Measurements from ENCODE around the gene PLXNA3. TPM values are rescaled to one million over a fixed set of nuclear protein-coding genes. Genes with fewer than 3 reads are reported as not detected.
A peak's percentile ranks its signal among the peaks of the same experiment; 100 is the strongest.
"Not testable (repeated sequence)": the region's sequence is repeated elsewhere in the genome, so short reads cannot be mapped to it uniquely, and the experiment has no call there.

Gene PLXNA3
- total RNA-seq, 2 donors from 2014 or later, result 15.7 to 21.0 TPM

DNA sequence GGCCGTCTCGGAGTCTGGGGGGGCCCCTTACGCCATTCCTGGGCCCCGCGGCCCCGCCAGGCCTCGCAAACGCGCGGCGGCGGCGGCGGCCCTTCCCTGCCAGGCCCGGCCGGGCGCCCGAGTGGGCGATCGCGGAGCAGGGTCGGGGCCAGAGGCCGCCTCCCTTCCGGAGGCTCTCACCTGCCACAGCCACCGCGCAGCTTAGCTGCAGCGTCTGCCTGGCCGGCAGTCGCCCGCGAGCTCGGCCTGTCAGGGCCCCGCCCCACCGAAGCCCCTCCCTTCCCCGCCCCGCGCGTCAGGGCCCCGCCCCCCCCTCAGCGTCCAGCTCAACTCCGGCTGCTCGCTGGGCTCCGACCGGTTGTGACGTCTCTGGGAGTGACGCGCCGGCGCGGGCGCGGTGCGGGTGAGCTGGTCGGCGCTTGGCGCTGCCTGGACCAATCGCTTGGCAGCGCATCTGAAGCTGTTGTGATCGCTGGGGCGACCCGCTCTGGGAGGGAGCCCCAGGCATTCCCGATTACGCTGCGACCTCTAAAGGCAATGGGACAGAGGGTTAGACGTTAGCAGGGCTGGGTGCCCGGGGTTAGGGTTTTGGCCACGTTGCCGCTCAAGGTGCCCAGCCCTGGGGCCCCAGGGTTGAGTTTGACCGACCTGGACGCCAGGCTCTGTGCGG lies 32.5 kb downstream of the PLXNA3 start, which contains the start of gene SLC10A3:
Gene SLC10A3 (minus strand): TSS at position 216 of the 670 bp plus-strand sequence. CDS start 1,689 bp downstream, outside the sequence.
- H3K27me3 ChIP-seq (replicated peaks; ENCODE audit: insufficient read depth), result no peaks in the 10 kb centered on the region
- H3K36me3 ChIP-seq, result no peaks in the 10 kb centered on the region
- no peaks in the 10 kb centered on the region for H3K4me1 ChIP-seq (replicated peaks)
- H3K4me3 ChIP-seq, result peak within 1 kb of the TSS; percentile 47 to 57
- intact Hi-C loops (cut with DNase I), result loop anchor here (5.0 kb wide), 1 partner anchor 37 kb away; no protein-coding TSS in a partner anchor
- peak; percentile 91 for DNase-seq (ENCODE audit: low spot score)
- H3K27ac ChIP-seq, result peak within 1 kb of the TSS; percentile 93 to 94
- TF ChIP-seq, protein P1, sequence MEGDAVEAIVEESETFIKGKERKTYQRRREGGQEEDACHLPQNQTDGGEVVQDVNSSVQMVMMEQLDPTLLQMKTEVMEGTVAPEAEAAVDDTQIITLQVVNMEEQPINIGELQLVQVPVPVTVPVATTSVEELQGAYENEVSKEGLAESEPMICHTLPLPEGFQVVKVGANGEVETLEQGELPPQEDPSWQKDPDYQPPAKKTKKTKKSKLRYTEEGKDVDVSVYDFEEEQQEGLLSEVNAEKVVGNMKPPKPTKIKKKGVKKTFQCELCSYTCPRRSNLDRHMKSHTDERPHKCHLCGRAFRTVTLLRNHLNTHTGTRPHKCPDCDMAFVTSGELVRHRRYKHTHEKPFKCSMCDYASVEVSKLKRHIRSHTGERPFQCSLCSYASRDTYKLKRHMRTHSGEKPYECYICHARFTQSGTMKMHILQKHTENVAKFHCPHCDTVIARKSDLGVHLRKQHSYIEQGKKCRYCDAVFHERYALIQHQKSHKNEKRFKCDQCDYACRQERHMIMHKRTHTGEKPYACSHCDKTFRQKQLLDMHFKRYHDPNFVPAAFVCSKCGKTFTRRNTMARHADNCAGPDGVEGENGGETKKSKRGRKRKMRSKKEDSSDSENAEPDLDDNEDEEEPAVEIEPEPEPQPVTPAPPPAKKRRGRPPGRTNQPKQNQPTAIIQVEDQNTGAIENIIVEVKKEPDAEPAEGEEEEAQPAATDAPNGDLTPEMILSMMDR (IDR thresholded peaks at IDR 0.05), result peak in 1 of 4 experiments; percentile 21
- TF ChIP-seq POLR2A (IDR thresholded peaks at IDR 0.05) (peak; percentile 86), POLR2AphosphoS5 (IDR thresholded peaks at IDR 0.05) (peak; percentile 93)
- 0% methylated on average over 5 of the region's 71 CpGs for WGBS
- H3K9me3 ChIP-seq, result no peaks in the 10 kb centered on the region

DNA sequence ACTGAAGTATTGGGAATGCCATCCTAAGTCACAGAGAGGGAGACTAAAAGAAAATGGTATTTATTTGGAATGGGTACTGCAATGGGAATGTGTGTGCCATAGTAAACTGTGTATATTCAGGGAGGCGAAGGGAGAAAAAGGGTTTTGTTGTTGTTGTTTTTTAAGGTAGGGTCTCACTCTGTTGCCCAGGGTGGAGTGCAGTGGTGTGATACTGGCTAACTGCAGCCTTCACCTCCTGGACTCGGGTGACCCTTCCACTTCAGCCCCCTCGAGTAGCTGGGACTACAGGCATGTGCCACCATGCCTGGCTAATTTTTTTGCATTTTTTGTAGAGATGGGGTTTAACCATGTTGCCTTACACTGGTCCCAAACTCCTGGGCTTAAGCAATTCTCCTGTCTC lies 36.6 kb downstream of the PLXNA3 start:
- H3K4me3 ChIP-seq, result no peak overlapping the region
- no peaks in the 10 kb centered on the region for H3K36me3 ChIP-seq
- no peaks in the 10 kb centered on the region for H3K27me3 ChIP-seq (replicated peaks; ENCODE audit: insufficient read depth)
- intact Hi-C loops (cut with DNase I), result loop anchor here (5.0 kb wide), 1 partner anchor 33 kb away; no protein-coding TSS in a partner anchor
- no peaks in the 10 kb centered on the region for H3K4me1 ChIP-seq (replicated peaks)
- no peak for DNase-seq (ENCODE audit: low spot score)
- 77% methylated on average over 3 of the region's 3 CpGs for WGBS
- no peak overlapping the region for H3K27ac ChIP-seq
- TF ChIP-seq POLR2AphosphoS5 (IDR thresholded peaks at IDR 0.05), result no peak
- TF ChIP-seq, protein P1 (IDR thresholded peaks at IDR 0.05), result no peak
- TF ChIP-seq POLR2A (IDR thresholded peaks at IDR 0.05), result no peak
- H3K9me3 ChIP-seq, result no peaks in the 10 kb centered on the region

DNA sequence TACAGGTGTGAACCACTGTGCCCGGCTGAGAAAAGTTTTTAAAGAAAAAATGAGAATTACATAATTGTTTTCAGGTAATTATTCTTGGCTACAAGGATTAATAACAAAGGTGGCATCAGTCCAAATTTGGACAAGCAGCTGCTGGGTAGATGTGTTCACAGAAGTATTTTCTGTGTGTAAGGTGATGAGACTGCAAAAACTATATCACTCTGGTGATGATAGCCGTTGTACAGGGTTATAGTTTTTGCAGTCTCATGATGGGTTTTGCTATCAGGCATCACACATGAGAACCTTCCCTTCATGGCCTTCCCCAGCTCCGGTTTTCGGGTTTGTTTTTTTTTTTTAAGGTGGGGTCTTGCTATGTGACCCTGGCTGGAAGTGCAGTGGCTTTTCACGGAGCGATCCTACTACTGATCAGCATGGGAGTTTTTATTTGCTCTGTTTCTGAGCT lies 37.4 kb downstream of the PLXNA3 start:
- no peak for TF ChIP-seq POLR2A (IDR thresholded peaks at IDR 0.05)
- no peak for TF ChIP-seq POLR2AphosphoS5 (IDR thresholded peaks at IDR 0.05)
- TF ChIP-seq, protein P1 (IDR thresholded peaks at IDR 0.05), result no peak
- Histone ChIP-seq H3K9me3 (no peaks in the 10 kb centered on the region), H3K27me3 (replicated peaks; ENCODE audit: insufficient read depth) (no peaks in the 10 kb centered on the region), H3K36me3 (no peaks in the 10 kb centered on the region), H3K4me1 (replicated peaks) (no peaks in the 10 kb centered on the region), H3K27ac (no peak overlapping the region), H3K4me3 (no peak overlapping the region)
- WGBS, result 65% methylated on average over 6 of the region's 6 CpGs
- intact Hi-C loops (cut with DNase I), result no loop called here
- no peak for DNase-seq (ENCODE audit: low spot score)

DNA sequence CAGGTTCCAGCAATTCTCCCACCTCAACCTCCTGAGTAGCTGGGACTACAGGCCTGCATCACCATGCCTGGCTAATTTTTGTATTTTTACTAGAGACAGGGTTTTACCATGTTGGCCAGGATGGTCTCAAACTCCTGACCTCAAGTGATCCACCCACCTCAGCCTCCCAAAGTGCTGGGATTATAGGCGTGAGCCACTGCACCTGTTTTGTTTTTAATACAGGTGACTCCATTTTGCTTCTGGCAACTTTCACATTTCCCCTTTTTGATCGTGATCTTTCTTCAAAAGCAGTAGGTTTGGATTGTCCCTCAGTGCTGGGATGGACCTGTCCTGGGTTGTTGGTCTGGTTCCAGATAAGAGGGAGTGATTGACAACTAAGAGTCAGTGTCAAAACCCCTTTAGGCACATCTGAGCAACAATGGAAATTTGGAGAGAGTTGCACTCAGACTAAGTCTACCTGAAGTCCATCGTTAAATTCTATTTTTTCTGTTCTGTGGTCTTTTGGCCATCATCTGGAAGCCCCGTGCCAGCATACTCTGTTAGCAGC lies 38.6 kb downstream of the PLXNA3 start:
- H3K9me3 ChIP-seq; DNase-seq (ENCODE audit: low spot score); H3K4me1 ChIP-seq (replicated peaks); H3K27me3 ChIP-seq (replicated peaks; ENCODE audit: insufficient read depth); H3K4me3 ChIP-seq; H3K36me3 ChIP-seq; intact Hi-C loops (cut with DNase I); H3K27ac ChIP-seq: not testable (repeated sequence)
- 72% methylated on average over 4 of the region's 4 CpGs for WGBS

DNA sequence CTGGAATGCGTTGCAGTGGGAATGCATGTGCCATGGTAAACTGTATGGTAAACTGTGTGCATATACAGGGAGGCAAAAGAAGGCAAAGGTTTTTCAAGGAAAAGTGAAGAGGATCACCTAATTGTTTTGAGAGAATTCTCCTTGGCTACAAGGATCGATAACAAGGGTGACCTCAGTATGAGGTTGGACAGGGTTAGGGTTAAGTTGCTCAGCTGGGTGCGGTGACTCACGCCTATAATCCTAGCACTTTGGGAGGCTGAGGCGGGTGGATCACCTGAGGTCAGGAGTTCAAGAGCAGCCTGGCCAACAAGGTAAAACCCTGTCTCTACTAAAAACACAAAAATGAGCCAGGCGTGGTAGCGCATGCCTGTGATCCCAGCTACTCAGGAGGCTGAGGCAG lies 43.3 kb downstream of the PLXNA3 start:
- H3K4me1 ChIP-seq (replicated peaks); H3K4me3 ChIP-seq; DNase-seq (ENCODE audit: low spot score); H3K27me3 ChIP-seq (replicated peaks; ENCODE audit: insufficient read depth); H3K36me3 ChIP-seq; H3K27ac ChIP-seq; H3K9me3 ChIP-seq; intact Hi-C loops (cut with DNase I): not testable (repeated sequence)
- 83% methylated on average over 7 of the region's 7 CpGs for WGBS

DNA sequence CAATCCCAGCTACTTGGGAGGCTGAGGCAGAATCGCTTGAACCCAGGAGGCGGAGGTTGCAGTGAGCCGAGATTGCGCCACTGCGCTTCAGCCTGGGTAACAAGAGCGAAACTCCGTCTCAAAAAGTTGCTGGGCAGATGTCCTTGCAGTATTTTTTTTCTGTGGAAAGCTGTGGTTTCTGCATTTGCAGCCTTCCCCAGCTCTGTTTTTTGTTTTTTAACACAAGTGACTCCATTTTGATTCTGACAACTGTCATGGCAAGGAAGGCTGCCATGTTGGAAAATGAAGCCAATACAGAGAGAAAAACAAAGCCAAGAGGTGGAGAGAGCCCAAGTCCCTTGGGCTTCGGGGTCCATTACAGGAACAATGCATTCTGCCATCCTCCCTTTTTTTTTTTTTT lies 44.0 kb downstream of the PLXNA3 start:
- intact Hi-C loops (cut with DNase I), result no loop called here
- H3K4me1 ChIP-seq (replicated peaks), result no peaks in the 10 kb centered on the region
- H3K27ac ChIP-seq, result no peak overlapping the region
- H3K9me3 ChIP-seq, result no peaks in the 10 kb centered on the region
- H3K36me3 ChIP-seq, result no peaks in the 10 kb centered on the region
- 100% methylated on average over 8 of the region's 8 CpGs for WGBS
- H3K4me3 ChIP-seq, result no peak overlapping the region
- H3K27me3 ChIP-seq (replicated peaks; ENCODE audit: insufficient read depth), result no peaks in the 10 kb centered on the region
- TF ChIP-seq POLR2AphosphoS5 (IDR thresholded peaks at IDR 0.05) (no peak), POLR2A (IDR thresholded peaks at IDR 0.05) (no peak)
- TF ChIP-seq, protein P1 (IDR thresholded peaks at IDR 0.05), result no peak
- DNase-seq (ENCODE audit: low spot score), result no peak
